Neural cell (in vitro differentiated cells): ENCODE results near the gene EIF4E2. TPM values are rescaled to one million over a fixed set of nuclear protein-coding genes. Genes with fewer than 3 reads are reported as not detected.

Experiments
- H2AFZ ChIP-seq: fragments of 200-600, 300-800 bp; sonication (generic), shearing (Covaris generic); 2 replicates; pipeline ENCODE4 v1.6.0; 2014; ENCODE audit warnings: low read depth, mild to moderate bottlenecking, antibody characterized with exemption, low read length, moderate library complexity
- H3F3A ChIP-seq: fragments of 200-600 bp; shearing (Covaris generic); 2 replicates; pipeline ENCODE4 v1.6.1; 2016; ENCODE audit warnings: mild to moderate bottlenecking, moderate library complexity, mixed read lengths, antibody characterized with exemption, low read length; ENCODE audit not compliant: insufficient read depth, poor library complexity, severe bottlenecking
- H3K27ac ChIP-seq: fragments of 200-600, 300-800 bp; sonication (generic), shearing (Covaris generic); 2 replicates; pipeline ENCODE4 v1.5.1; 2014; ENCODE audit warnings: mild to moderate bottlenecking, low read length, moderate library complexity
- H3K27me3 ChIP-seq: fragments of 300-800, 200-600 bp; sonication (generic), shearing (Covaris generic); 2 replicates; pipeline ENCODE4 v1.6.0; 2014; ENCODE audit warnings: mild to moderate bottlenecking, low read depth, low read length, moderate library complexity; ENCODE audit not compliant: insufficient read depth
- H3K36me3 ChIP-seq: fragments of 300-800, 200-600 bp; sonication (generic), shearing (Covaris generic); 2 replicates; pipeline ENCODE4 v1.5.1; 2014; ENCODE audit warnings: mild to moderate bottlenecking, antibody characterized with exemption, low read length, moderate library complexity; ENCODE audit not compliant: insufficient read depth
- H3K4me2 ChIP-seq: fragments of 300-800, 200-600 bp; sonication (generic), shearing (Covaris generic); 2 replicates; pipeline ENCODE4 v1.6.0; 2014; ENCODE audit warnings: mild to moderate bottlenecking, low read length
- H3K4me3 ChIP-seq: fragments of 300-800, 200-600 bp; sonication (generic), shearing (Covaris generic); 2 replicates; pipeline ENCODE4 v1.5.1; 2014; ENCODE audit warnings: mild to moderate bottlenecking, low read length, moderate library complexity
- H3K79me2 ChIP-seq: fragments of 200-600 bp; shearing (Covaris generic); replicated peaks from 2 replicates; pipeline ENCODE4 v1.6.0; 2014; ENCODE audit warnings: mild to moderate bottlenecking, low read length, moderate library complexity; ENCODE audit not compliant: insufficient read depth
- H3K9ac ChIP-seq: fragments of 300-800, 200-600 bp; sonication (generic), shearing (Covaris generic); 2 replicates; pipeline ENCODE4 v1.6.1; 2016; ENCODE audit warnings: mild to moderate bottlenecking, low read length, mixed read lengths
- H3K9me2 ChIP-seq: fragments of 200-600 bp; shearing (Covaris generic); 2 replicates; pipeline ENCODE4 v1.6.1; 2016; ENCODE audit warnings: mild to moderate bottlenecking, low read length, mixed read lengths; ENCODE audit not compliant: insufficient read depth
- H3K9me3 ChIP-seq: fragments of 200-600, 300-800 bp; sonication (generic), shearing (Covaris generic); 2 replicates; pipeline ENCODE4 v1.6.1; 2016; ENCODE audit warnings: mild to moderate bottlenecking, mixed run types, low read length, moderate library complexity, mixed read lengths
- H4K20me1 ChIP-seq: fragments of 200-600 bp; shearing (Covaris generic); 2 replicates; pipeline ENCODE4 v1.6.1; 2016; ENCODE audit warnings: mild to moderate bottlenecking, mixed run types; ENCODE audit not compliant: insufficient read depth
- EP300 ChIP-seq: fragments of 450-650 bp; conservative IDR thresholded peaks from 2 replicates; pipeline ENCODE4 v1.6.1; 2014; ENCODE audit warnings: antibody characterized with exemption, mild to moderate bottlenecking, moderate library complexity; ENCODE audit not compliant: poor library complexity, severe bottlenecking
- EZH2 ChIP-seq: fragments of 200-600, 300-800 bp; shearing (Covaris generic), sonication (generic); IDR thresholded peaks from 2 replicates; pipeline ENCODE4 v1.6.1; 2014; ENCODE audit warnings: antibody characterized with exemption, low read length, borderline replicate concordance, mild to moderate bottlenecking; ENCODE audit not compliant: insufficient read depth, poor library complexity, severe bottlenecking
- MXI1 ChIP-seq: fragments of 450-650 bp; conservative IDR thresholded peaks from 2 replicates; pipeline ENCODE4 v1.6.1; 2014; ENCODE audit warnings: antibody characterized with exemption, mild to moderate bottlenecking; ENCODE audit not compliant: poor library complexity, severe bottlenecking
- POLR2AphosphoS5 ChIP-seq: IDR thresholded peaks from 2 replicates; pipeline ENCODE4 v1.6.1; 2012
- RAD21 ChIP-seq: fragments of 450-650 bp; conservative IDR thresholded peaks from 2 replicates; pipeline ENCODE4 v1.6.1; 2014; ENCODE audit warnings: antibody characterized with exemption, mild to moderate bottlenecking, moderate library complexity
- REST ChIP-seq: IDR thresholded peaks from 2 replicates; pipeline ENCODE4 v1.6.1; 2012; ENCODE audit warnings: borderline replicate concordance
- SMC3 ChIP-seq: fragments of 450-650 bp; conservative IDR thresholded peaks from 2 replicates; pipeline ENCODE4 v1.6.1; 2014; ENCODE audit warnings: antibody characterized with exemption, mild to moderate bottlenecking, moderate library complexity; ENCODE audit not compliant: poor library complexity
- TAF1 ChIP-seq: IDR thresholded peaks from 2 replicates; pipeline ENCODE4 v1.6.1; 2012; ENCODE audit warnings: low read depth
- polyA plus RNA-seq: library from polyadenylated mRNA; depleted of rRNA; stranded (reverse); fragments of >200 nt; gene quantifications from 2 replicates; pipeline ENCODE4 v1.2.3, GENCODE V29; 2014
- TF ChIP-seq, protein P1 (sequence below): fragments of 450-650 bp; IDR thresholded peaks from 2 replicates; pipeline ENCODE4 v1.5.1; 2014; ENCODE audit warnings: antibody characterized with exemption, mild to moderate bottlenecking, moderate library complexity; ENCODE audit not compliant: poor library complexity, severe bottlenecking

EIF4E2 gene
- polyA plus RNA-seq, 1 donor from 2014 or later = 57.6 TPM

GRCh38 chr2:232520489-232520888 lies 30.0 kb upstream of the EIF4E2 start:
- Histone ChIP-seq H3K36me3 (no peaks in the 10 kb centered on the region), H3K9me2 (no peaks in the 10 kb centered on the region), H3K9me3 (no peaks in the 10 kb centered on the region), H3K4me2 (no peak overlapping the region), H3K27me3 (peaks cover 28% of the 10 kb centered on the region), H3K27ac (no peak overlapping the region), H3K4me3 (no peak overlapping the region), H3F3A (no peaks in the 10 kb centered on the region), H2AFZ (no peak overlapping the region), H3K79me2 (no peaks in the 10 kb centered on the region), H4K20me1 (no peaks in the 10 kb centered on the region), H3K9ac (no peak overlapping the region)
- TF ChIP-seq EZH2 = no peak
- TF ChIP-seq TAF1 = no peak
- TF ChIP-seq POLR2AphosphoS5 = no peak
- TF ChIP-seq RAD21 = no peak
- no peak for TF ChIP-seq REST
- TF ChIP-seq, protein P1, sequence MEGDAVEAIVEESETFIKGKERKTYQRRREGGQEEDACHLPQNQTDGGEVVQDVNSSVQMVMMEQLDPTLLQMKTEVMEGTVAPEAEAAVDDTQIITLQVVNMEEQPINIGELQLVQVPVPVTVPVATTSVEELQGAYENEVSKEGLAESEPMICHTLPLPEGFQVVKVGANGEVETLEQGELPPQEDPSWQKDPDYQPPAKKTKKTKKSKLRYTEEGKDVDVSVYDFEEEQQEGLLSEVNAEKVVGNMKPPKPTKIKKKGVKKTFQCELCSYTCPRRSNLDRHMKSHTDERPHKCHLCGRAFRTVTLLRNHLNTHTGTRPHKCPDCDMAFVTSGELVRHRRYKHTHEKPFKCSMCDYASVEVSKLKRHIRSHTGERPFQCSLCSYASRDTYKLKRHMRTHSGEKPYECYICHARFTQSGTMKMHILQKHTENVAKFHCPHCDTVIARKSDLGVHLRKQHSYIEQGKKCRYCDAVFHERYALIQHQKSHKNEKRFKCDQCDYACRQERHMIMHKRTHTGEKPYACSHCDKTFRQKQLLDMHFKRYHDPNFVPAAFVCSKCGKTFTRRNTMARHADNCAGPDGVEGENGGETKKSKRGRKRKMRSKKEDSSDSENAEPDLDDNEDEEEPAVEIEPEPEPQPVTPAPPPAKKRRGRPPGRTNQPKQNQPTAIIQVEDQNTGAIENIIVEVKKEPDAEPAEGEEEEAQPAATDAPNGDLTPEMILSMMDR = no peak
- TF ChIP-seq SMC3 = no peak
- no peak for TF ChIP-seq MXI1
- TF ChIP-seq EP300 = no peak

DNA sequence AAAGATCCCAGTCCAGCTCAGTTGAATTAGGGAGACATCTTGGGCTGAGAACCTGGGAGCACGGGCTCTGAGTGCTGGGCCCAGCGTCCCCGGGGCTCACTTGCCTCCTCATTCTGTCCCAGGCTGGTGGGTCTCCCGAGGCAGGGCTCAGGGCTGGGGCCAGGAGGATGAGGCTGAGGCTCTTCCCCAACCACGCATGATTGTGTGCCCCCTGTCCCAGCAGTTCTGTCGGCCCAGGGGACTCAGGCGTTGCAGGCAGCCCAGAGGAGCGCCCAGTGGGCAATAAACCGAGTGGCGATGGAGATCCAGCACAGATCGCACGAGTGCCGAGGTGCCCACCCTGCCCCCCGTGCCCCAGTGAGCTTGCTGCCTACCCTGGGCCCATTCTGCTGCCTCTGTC lies 29.4 kb upstream of the EIF4E2 start:
- H3K27ac ChIP-seq = no peak overlapping the region
- H3K9ac ChIP-seq = no peak overlapping the region
- H3K4me3 ChIP-seq = no peak overlapping the region
- no peaks in the 10 kb centered on the region for H3F3A ChIP-seq
- H3K9me2 ChIP-seq = no peaks in the 10 kb centered on the region
- no peaks in the 10 kb centered on the region for H4K20me1 ChIP-seq
- H3K27me3 ChIP-seq = peaks cover 28% of the 10 kb centered on the region
- no peaks in the 10 kb centered on the region for H3K79me2 ChIP-seq
- H3K9me3 ChIP-seq = no peaks in the 10 kb centered on the region
- no peak overlapping the region for H3K4me2 ChIP-seq
- no peak overlapping the region for H2AFZ ChIP-seq
- no peak for TF ChIP-seq POLR2AphosphoS5
- TF ChIP-seq REST = no peak
- TF ChIP-seq EP300 = no peak
- TF ChIP-seq MXI1 = no peak
- TF ChIP-seq, protein P1 = no peak
- TF ChIP-seq TAF1 = no peak
- no peak for TF ChIP-seq SMC3
- TF ChIP-seq RAD21 = no peak
- TF ChIP-seq EZH2 = no peak
- no peaks in the 10 kb centered on the region for H3K36me3 ChIP-seq
